Measurements from ENCODE around the gene HOXC11.

Gene HOXC11

DNA sequence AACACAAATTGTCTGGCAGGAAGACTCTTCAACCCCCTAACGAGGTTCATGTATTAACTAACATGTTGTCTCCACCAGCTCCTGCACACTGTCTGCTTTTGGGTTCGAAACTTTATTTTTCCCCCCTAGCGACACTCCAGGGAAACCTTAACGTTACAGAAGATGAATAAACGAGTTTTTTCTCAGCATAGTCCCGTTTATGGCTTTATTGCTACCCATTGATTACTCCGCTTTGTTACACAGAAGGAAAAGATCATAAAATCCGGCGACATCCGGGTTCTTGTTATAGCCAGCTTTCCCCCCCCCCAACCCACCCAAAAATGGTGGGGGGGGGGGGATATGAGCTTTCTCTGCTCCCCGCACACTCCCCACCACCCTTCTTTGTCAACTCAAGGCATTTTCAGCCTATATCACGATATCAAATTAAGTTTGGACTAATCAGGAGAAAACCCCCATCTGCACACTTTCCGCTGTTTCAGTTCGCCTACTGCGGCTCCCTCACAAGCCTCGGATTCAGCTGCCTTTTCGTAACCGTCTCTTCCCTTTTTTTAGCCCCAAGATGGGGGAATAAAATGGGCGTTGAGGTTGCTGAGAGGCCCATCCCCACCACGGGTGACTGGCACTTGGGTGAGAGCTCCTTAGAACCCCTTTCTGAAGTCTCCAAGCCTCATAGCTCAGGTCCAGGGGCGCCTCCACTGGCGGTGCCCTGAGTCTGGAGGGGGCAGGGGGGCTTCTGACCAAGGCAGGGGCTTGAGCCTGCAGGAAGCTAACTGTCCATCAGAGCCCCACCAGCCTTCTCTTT lies 53.9 kb downstream of the HOXC11 start:
- DNase-seq: no peak

All from NCI-H2029 treated with DMSO at 0.1 percent for 48 hours (cell line).